Activated naive CD8-positive, alpha-beta T cell treated with anti-CD3 and anti-CD28 coated beads, Interleukin-2, amount 50 U/mL, for 24 hours (primary cell): ENCODE measurements around the gene CKLF.
"Not testable (repeated sequence)": the region's sequence is repeated elsewhere in the genome, so short reads cannot be mapped to it uniquely, and the experiment has no call there.

Experiments used
- ATAC-seq: fragments of 150-1000 bp; cut with Tn5 transposase; one replicate; pipeline ENCODE4 v1.10.0; 2021
- DNase-seq: peaks from one replicate; pipeline ENCODE4 v3.0.0; 2021
- H3K27ac Mint-ChIP-seq: one replicate; pipeline ENCODE4 v1.8.0; 2021; ENCODE audit warnings: mild to moderate bottlenecking, mixed read lengths
- H3K27me3 Mint-ChIP-seq: one replicate; pipeline ENCODE4 v1.8.0; 2021; ENCODE audit warnings: mixed read lengths
- H3K36me3 Mint-ChIP-seq: one replicate; pipeline ENCODE4 v1.8.0; 2021; ENCODE audit warnings: low read depth, mixed read lengths
- H3K4me1 Mint-ChIP-seq: one replicate; pipeline ENCODE4 v1.8.0; 2021; ENCODE audit warnings: mixed read lengths
- H3K4me3 Mint-ChIP-seq: one replicate; pipeline ENCODE4 v1.8.0; 2021; ENCODE audit warnings: mild to moderate bottlenecking, moderate library complexity, mixed read lengths
- H3K9me3 Mint-ChIP-seq: one replicate; pipeline ENCODE4 v1.8.0; 2021; ENCODE audit warnings: mixed read lengths

The CKLF gene

DNA sequence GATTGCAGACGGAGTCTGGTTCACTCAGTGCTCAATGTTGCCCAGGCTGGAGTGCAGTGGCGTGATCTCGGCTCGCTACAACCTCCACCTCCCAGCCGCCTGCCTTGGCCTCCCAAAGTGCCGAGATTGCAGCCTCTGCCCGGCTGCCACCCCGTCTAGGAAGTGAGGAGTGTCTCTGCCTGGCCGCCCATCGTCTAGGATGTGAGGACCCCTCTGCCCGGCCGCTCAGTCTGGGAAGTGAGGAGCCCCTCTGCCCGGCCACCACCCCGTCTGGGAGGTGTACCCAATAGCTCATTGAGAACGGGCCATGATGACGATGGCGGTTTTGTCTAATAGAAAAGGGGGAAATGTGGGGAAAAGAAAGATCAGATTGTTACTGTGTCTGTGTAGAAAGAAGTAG is 38.0 kb upstream of the CKLF start:
- peaks cover 43% of the 10 kb centered on the region for H3K4me1 Mint-ChIP-seq
- not testable (repeated sequence) for DNase-seq, ATAC-seq, H3K4me3 Mint-ChIP-seq, H3K27me3 Mint-ChIP-seq, H3K36me3 Mint-ChIP-seq, H3K27ac Mint-ChIP-seq, H3K9me3 Mint-ChIP-seq

DNA sequence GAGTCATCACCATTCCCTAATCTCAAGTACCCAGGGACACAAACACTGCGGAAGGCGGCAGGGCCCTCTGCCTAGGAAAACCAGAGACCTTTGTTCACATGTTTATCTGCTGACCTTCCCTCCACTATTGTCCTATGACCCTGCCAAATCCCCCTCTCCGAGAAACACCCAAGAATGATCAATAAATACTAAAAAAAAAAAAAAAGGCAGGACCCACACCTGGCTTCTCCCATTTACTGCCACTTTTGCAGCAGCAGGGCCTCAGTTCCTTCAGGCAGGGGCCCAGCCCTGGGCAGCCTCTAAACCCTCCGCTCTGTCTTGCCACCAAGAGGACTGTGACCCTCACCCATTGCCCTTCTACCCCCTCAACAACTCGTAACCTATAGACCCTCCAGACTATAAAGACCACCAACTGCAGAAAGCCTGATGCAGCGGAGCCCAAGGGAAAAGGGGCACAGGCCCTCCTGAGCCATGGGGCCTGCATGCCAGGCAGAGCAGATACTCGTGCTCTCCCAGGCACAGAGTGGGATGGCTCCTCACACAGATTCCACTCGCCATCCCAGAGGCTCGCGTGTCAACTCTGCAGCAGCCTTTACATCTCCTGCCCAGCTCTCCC is 37.3 kb upstream of the CKLF start:
- not testable (repeated sequence) for H3K9me3 Mint-ChIP-seq, DNase-seq, H3K36me3 Mint-ChIP-seq, ATAC-seq, H3K4me3 Mint-ChIP-seq, H3K27me3 Mint-ChIP-seq
- H3K4me1 Mint-ChIP-seq, result peaks cover 50% of the 10 kb centered on the region
- peak overlapping the region; percentile 95 for H3K27ac Mint-ChIP-seq

DNA sequence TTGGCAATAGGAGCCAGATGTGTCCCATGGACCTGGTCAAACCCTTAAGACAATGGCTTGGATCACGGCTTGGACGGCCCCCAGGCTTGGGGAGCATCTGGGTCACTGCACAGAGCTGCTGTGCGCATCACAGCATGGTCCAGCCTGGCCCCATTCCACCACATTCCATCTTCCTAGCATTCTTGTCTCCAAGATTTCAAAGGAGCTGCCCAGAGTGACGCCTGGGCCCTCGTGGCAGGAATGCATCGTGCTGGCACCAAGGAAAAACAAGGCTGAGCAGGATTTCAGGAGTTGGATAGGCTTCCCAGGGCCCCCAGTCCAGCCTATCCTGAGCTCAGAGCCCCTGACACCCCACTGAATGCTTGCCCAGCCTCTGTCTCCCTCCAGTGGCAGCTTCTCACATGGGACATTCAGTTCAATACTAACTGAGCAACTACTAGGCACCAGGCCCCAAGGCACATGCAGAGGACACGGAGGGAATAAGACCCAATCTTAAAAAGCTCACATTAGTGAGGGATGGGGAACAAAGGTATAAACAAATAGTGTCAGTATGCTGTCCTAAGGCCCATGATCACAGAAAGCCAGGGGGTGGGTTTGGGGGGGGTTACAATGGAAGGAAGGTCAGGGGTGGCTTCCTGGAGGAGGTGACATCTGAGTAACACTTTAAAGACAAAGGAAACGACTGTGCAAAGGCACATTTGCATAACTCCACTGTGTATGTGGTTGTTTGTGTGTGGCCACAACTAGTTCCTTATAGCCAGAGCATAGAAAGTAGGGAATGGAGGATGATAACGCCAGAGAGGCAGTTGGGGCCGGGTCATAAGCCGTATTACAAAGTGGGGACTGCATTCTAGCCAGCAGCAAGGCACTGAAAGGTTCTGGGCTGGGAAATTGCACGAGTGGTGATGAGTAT is 36.5 kb upstream of the CKLF start:
- no peaks in the 10 kb centered on the region for H3K27me3 Mint-ChIP-seq
- H3K36me3 Mint-ChIP-seq, result no peaks in the 10 kb centered on the region
- peak overlapping the region; percentile 82 for H3K4me3 Mint-ChIP-seq
- H3K27ac Mint-ChIP-seq, result peak overlapping the region; percentile 95
- DNase-seq (no peak), ATAC-seq (no peak)
- H3K4me1 Mint-ChIP-seq, result peaks cover 58% of the 10 kb centered on the region
- H3K9me3 Mint-ChIP-seq, result no peaks in the 10 kb centered on the region

DNA sequence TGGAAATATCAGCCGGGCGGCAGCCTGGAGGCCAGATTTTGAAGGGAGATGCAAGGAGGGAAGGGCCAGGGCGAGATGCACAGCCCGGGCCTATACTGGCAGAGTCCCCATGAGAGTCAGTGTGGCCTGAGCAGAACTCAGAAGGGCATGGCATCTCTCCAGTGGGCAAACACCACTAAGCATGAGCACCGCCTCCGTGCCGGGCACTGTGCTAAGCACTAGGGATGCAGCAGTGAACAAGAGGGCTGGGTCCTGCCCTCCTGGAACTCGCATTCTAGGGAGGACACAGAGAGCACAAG is 35.9 kb upstream of the CKLF start:
- H3K4me3 Mint-ChIP-seq, result peak overlapping the region; percentile 82
- peak overlapping the region; percentile 95 for H3K27ac Mint-ChIP-seq
- no peaks in the 10 kb centered on the region for H3K36me3 Mint-ChIP-seq
- no peaks in the 10 kb centered on the region for H3K27me3 Mint-ChIP-seq
- peaks cover 64% of the 10 kb centered on the region for H3K4me1 Mint-ChIP-seq
- DNase-seq (no peak), ATAC-seq (no peak)
- H3K9me3 Mint-ChIP-seq, result no peaks in the 10 kb centered on the region

DNA sequence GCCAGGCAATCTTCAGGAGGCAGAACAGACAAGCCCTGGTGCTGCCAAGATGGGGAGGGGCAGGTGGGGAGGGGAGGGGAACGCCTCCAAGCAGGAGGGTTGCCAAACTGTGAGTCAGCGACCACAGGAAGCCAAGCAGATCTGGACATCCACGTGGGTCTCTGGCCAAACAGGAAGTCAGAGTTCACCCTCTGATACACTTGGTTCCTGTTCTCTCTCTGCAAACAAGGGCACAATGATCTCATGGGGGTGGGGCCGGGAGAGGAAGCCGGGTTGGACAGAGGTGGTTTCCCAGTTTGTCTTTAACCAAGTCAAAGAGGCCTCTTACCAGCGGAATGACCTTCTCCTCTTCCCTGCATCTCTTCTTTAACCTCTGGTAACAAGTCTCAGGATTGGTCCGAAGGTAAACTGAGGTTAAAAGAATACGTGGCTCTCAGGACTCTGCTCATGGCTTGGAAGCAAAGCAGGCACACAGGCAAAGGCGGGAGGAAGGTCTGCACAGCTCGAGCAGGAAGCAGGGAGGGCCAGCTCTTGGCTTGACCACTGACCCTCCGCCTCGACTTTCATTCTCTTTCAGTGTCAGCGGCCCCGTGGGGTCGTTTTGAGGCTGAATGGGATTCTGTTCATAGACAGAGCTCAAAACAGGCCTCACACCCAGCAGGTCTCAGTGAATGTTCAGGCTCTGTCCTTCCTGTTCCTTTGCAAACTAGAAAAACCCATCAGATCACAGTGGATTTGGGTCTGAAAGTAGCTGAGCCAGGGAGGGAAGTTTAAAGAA is 35.4 kb upstream of the CKLF start:
- peaks cover 69% of the 10 kb centered on the region for H3K4me1 Mint-ChIP-seq
- DNase-seq (peak; percentile 87), ATAC-seq (peak; percentile 88)
- H3K9me3 Mint-ChIP-seq, result no peaks in the 10 kb centered on the region
- H3K36me3 Mint-ChIP-seq, result no peaks in the 10 kb centered on the region
- H3K27ac Mint-ChIP-seq, result peak overlapping the region; percentile 95
- H3K4me3 Mint-ChIP-seq, result peak overlapping the region; percentile 82
- H3K27me3 Mint-ChIP-seq, result no peaks in the 10 kb centered on the region

DNA sequence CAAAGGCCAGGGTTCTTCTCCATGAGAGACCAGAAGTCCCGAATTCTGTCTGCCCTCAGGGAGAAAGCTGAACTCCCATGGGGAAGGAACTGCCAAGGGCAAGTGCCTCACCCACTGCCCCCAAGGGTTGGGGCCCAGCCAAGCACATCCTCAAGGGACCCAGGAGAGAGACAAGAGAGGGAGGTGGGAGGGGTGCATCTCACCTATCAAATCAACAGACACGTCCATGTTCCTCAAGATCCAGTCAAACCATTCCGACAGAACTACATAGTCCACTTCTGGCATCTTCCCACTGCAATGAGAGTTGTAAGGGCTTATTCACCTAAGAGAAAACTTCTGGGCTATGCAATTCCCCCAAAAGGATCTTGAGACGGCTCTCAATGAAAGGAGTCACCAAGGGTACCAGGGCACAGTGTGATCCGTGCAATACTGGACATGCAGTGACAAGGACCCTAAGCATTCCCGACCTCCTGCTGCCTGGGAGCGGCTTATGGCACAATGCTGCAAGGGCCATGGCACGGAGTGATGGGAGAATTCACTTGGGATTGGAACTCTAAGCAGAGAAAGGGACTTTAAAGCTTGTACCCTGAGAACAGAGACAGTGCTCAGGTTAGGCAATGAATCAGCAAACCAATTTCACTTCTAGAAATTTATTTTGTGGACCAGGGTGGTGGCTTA is 34.7 kb upstream of the CKLF start:
- peaks cover 76% of the 10 kb centered on the region for H3K4me1 Mint-ChIP-seq
- peak overlapping the region; percentile 95 for H3K27ac Mint-ChIP-seq
- no peak for ATAC-seq
- peak overlapping the region; percentile 82 for H3K4me3 Mint-ChIP-seq
- no peak for DNase-seq
- no peaks in the 10 kb centered on the region for H3K9me3 Mint-ChIP-seq
- H3K27me3 Mint-ChIP-seq, result peaks cover 2% of the 10 kb centered on the region
- H3K36me3 Mint-ChIP-seq, result no peaks in the 10 kb centered on the region

DNA sequence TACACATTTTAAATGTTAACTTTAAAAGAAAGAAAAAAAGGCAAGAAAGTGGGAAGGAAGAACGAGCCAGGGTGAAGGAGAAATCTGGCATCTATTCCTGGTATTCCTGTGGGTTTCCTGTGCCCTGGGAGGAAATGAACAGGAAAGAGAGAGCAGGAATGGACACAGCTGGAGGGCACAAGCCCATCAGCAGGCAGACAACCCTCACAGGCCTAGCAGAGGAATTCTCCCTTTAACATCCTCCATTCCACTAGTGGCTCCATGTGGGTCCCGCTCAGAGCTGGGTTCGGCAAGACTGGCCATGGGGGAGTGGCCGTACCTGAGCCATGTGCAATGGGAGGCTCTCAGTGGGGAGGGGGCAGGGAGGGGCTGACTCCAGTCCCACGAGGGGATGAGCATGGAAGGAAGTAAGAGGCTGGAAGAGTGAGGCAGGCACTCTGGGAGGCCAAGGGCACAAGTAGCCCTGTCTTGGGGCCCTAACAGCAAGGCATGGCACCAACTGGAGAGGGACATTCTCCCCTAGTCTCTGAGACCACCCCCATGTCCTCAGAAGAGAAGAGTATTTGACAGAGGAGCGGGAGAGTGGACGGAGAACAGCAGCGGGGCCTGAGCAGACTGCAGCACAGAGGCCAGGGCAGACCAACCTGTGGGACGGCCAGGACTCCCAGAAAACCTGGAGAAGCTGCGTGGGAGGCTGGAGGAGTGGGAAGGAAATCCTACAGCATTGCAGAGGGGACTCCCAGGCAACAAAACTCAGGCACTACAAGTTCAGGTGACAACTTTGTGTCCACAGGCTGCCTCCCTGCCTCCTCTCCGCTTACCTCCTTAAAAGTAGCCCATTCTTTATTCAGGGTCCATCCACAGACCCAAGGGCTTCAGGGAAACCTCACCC is 32.6 kb upstream of the CKLF start:
- Mint-ChIP-seq H3K27ac (no peak overlapping the region), H3K4me1 (peaks cover 96% of the 10 kb centered on the region), H3K9me3 (no peaks in the 10 kb centered on the region), H3K27me3 (peaks cover 2% of the 10 kb centered on the region), H3K36me3 (no peaks in the 10 kb centered on the region), H3K4me3 (no peak overlapping the region)
- no peak for ATAC-seq
- DNase-seq, result no peak

DNA sequence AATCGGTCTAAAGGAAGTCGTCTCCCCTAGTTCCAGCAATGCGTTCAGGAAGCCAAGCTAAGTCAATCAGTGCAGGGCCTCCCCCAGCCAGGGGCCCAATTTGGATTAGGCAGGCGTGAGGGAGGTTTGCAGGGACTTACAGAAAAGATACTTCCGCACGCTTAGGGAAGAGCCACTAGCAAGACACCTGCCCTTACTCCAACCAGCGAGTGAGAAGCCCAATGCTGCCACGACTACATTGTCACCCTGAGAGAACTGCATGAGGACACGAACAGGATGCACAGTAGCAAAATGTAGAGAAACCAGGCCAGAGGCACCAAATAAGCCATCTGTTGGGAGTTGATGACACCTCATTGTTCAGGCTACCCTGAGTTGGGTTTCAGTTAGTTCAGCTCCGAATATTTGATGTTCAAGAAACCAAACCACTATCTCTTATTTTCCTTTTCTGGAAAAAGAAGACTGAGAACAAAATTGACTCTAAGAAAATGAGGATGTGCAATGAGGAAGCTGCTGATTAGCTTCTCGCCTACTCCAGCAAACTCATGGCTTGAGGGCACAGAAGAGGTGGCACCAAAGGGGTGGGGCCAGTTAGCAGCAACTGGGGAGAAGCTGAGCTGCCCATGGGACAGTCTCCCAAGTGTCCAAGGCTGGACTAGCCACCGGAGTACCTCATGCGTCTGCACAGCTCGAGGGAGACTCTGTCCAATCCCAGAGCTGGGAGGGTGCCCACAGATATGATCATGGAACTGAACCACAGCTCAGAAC is 31.8 kb upstream of the CKLF start:
- no peaks in the 10 kb centered on the region for H3K36me3 Mint-ChIP-seq
- peak overlapping the region; percentile 45 for H3K4me3 Mint-ChIP-seq
- DNase-seq, result no peak

DNA sequence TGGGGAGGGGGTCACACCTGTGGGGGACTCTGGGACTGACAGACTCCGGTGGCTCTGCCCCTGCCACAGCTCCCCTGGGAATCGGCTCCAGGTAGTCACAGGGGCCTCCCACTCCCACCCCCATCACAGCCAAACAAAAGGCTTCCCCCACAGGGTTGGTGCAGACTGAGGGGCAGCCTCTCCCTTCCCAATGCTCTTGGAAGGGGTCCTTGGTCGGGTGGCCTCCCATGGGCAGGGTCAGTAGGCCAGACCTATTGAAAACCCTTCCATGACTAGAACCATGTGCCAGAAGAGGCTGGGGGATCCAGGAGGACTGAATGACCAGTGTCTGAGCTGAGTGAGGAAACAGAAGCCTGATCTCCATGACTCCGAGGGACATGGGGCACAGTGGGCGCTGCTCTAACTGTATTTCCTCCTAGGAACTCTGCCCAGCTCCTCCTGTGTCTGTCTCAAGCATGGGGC is 31.1 kb upstream of the CKLF start:
- H3K27me3 Mint-ChIP-seq, result peaks cover 2% of the 10 kb centered on the region

More for the DNA sequence above, 31.8 kb upstream of the CKLF start:
- no peak for ATAC-seq
- H3K27ac Mint-ChIP-seq, result peak overlapping the region; percentile 68
- no peaks in the 10 kb centered on the region for H3K9me3 Mint-ChIP-seq
- H3K27me3 Mint-ChIP-seq, result peaks cover 2% of the 10 kb centered on the region
- H3K4me1 Mint-ChIP-seq, result peaks cover 96% of the 10 kb centered on the region

DNA sequence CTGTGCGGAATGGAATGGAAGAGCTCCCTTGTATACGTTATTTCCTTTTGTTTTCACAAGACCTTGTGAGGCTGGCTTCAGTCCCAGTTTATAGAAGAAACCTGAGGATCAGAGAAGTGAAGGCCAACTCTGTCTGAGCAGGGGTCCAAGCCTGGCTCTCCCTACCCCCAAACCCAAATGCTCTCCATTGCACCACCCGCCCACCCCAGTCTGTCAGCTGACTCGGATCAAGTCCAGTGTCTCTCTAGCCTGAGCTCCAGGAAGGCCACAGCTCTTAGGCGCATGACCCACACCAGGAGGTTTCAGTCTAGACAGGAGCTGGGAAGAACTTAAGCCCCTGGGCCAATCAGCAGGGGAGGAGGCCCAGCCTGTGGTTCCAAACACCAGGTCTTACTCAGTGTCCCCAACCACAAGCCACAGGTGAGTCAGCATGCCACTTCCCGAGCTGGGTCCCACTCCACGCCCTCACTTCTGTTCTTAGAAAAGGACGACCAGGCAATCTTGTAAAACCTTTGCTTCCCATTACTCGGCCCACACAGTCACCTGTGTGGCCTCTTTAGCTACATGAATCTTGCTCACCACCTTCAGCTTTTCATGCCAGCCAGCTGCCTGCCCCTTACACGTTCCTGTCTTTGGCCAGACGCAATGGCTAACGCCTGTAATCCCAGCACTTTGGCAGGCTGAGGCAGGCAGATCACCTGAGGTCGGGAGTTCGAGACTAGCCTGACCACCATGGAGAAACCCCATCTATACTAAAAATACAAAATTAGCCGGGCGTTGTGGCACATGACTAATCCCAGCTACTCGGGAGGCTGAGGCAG is 30.2 kb upstream of the CKLF start:
- ATAC-seq, result peak; percentile 95
- peak overlapping the region; percentile 59 for H3K4me3 Mint-ChIP-seq
- peak overlapping the region; percentile 94 for H3K27ac Mint-ChIP-seq
- no peaks in the 10 kb centered on the region for H3K36me3 Mint-ChIP-seq
- peaks cover 87% of the 10 kb centered on the region for H3K4me1 Mint-ChIP-seq
- peaks cover 2% of the 10 kb centered on the region for H3K27me3 Mint-ChIP-seq
- DNase-seq, result peak; percentile 96
- no peaks in the 10 kb centered on the region for H3K9me3 Mint-ChIP-seq

More for the DNA sequence above, 31.1 kb upstream of the CKLF start:
- no peaks in the 10 kb centered on the region for H3K36me3 Mint-ChIP-seq
- H3K4me1 Mint-ChIP-seq, result peaks cover 95% of the 10 kb centered on the region
- H3K27ac Mint-ChIP-seq, result peak overlapping the region; percentile 94
- ATAC-seq, result no peak
- DNase-seq, result no peak
- no peaks in the 10 kb centered on the region for H3K9me3 Mint-ChIP-seq
- peak overlapping the region; percentile 45 for H3K4me3 Mint-ChIP-seq

DNA sequence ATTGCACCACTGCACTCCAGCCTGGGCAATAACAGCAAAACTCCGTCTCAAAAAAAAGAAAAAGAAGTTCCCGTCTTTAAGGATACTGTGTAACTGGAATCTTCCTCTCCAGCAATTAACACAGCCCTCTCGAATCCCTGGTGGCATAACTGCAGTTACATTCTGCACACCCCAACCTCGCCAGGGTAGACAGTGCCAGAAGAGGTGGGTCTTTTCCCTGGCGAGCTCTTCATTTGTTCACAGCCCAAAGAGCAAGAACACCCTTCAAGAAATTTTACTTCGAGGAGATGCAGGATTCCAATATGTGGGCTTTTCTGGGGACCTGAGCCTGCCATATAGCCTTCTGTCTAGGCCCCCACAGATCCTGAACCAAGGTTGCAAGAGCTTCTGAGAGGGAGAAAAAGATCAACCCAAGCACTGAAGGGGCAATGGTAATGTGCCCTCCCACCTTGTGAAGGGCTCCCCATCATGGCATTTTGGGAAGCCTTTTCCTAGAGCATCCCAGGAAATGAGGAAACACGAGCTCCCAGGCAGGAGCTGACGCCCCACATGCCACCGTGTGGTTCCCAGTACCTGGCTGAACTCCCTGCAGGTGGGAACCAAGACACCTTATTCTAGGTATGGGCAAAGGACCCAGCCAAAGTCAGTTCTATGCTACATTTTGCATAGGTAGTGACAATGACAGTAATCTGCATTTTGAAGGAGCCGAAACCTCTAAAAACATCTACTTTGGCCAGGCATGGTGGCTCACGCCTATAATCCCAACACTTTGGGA is 29.4 kb upstream of the CKLF start:
- ATAC-seq, result no peak
- no peaks in the 10 kb centered on the region for H3K9me3 Mint-ChIP-seq
- H3K4me1 Mint-ChIP-seq, result peaks cover 80% of the 10 kb centered on the region
- H3K4me3 Mint-ChIP-seq, result no peak overlapping the region
- H3K27ac Mint-ChIP-seq, result peak overlapping the region; percentile 94
- no peaks in the 10 kb centered on the region for H3K36me3 Mint-ChIP-seq
- H3K27me3 Mint-ChIP-seq, result peaks cover 2% of the 10 kb centered on the region
- no peak for DNase-seq

DNA sequence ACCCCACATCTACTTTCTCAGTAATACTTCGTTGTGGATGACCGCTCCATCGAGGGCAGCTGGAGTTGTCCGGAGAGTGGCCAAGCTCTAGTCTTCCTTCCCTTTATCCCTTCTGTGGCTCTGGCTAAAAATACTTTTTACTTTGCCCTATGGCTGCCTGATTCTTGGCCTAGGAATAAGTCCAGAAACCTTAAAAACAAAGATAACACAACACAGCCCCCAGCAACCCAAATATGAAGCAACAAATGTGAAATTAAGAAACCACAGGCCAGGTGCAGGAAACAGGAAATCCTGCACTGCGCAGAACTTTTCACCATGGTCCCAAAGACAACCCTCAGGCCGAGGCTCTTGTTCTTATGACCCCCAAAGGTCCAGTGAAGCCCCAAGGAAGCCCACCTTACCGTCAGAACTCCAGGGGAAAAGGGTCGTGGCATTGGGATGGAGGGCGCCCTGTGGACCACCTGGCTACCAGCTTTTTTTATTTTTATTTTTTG is 28.5 kb upstream of the CKLF start:
- Mint-ChIP-seq H3K4me3 (peak overlapping the region; percentile 37), H3K27me3 (peaks cover 2% of the 10 kb centered on the region), H3K27ac (peak overlapping the region; percentile 94), H3K4me1 (peaks cover 73% of the 10 kb centered on the region), H3K36me3 (no peaks in the 10 kb centered on the region), H3K9me3 (no peaks in the 10 kb centered on the region)
- ATAC-seq (no peak), DNase-seq (no peak)
